Fibroblast of gingiva (primary cell): ENCODE measurements around the gene SMAD6.

ENCODE experiments used
- DNase-seq: peaks from one replicate; pipeline ENCODE4 v3.0.0-alpha.2; 2011; ENCODE audit warnings: low read depth

Gene SMAD6

DNA sequence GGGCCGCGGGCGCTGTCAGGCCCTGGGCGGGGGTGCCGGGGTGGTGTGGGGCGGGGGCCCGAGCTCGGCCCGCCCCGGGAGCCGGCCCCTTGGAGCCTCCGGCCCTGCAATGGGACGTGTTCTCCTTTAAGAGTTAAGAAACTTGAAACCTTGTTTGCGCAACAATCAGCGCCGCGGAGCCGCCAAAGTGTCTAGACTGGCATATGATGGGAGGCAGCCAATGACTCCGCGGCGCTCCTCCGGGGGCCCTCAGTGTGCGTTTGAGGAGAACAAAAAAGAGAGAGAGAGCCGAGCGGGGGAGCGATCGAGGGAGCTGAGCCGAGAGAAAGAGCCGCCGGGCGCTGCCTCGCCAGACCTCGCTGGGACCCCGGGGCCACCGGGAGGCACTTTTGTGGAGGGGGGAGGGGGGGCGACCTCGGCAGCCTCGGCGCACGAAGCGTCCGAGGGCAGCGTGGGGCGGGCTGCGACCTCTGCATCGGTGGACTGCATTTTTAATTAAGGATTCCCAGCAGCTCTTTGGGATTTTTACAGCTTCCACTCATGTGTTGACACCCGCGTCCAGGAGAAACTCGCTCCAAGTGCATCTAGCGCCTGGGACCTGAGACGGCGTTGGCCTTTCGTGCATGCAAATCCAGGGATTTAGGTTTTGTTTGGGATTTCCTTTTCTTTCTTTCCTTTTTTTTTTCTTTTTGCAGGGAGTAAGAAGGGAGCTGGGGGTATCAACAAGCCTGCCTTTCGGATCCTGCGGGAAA, at the start of gene SMAD6:
SMAD6 (plus strand) TSS at position 202 of the 752 bp plus-strand sequence. CDS start 1,023 bp downstream, outside the sequence.
- peak; percentile 99 for DNase-seq

DNA sequence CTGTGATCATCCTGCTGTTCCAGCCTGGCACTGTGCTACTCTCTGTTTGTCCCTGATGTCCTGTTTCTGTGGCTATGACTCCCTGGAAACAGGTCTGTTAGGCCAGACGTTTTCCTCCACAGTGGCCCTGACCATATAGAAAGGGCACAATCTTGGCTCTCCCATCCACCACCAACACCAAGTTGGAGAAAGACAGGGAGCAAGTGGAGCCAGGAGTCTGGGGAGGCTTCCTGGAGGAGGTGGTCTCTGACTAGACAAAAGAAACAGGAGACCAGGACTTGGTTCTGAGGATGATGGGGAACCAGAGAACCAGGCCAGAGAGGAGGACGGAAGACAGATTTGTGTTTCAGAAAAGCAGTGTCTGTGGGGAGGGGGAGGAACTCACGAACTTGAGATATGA, 49.2 kb upstream of the SMAD6 start:
- no peak for DNase-seq

DNA sequence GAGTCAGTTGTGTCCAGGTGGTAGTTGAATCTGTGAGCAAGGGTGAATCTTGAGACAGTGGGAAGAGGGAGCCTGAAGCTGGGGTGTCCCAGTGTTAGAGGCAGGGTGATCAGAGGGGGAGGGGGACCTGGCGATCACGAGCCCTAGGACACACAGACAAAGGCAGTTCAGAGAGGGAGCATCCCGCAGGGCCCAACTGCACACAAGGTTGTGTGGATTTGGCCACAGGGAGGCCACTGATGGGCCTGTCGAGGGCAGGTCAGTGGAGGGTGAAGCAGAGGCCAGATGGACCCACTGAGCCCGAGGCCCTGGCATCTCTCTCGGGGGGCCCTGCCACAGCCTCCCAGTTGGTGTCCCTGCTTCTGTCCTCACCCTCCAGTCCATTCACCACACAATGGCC, 48.6 kb upstream of the SMAD6 start:
- no peak for DNase-seq

DNA sequence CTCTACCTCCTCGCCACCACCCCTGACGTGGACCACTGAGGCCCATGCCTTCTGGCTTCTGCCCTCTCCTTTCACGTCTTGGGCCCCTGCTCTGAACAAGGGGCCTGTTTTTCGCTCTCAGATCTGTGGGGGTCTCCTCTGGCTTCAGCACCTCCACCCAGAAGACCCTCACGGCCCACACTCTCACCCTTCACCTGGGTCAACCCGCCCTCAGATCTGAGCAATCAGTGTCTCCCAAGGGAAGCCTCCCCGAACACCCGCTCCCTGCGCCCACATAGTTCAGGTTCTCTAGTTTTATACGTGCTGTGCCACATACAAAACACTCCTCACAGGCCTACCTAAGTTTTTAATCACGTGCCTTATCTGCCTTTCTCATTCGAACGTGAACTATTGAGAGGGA, 48.2 kb upstream of the SMAD6 start:
- no peak for DNase-seq

DNA sequence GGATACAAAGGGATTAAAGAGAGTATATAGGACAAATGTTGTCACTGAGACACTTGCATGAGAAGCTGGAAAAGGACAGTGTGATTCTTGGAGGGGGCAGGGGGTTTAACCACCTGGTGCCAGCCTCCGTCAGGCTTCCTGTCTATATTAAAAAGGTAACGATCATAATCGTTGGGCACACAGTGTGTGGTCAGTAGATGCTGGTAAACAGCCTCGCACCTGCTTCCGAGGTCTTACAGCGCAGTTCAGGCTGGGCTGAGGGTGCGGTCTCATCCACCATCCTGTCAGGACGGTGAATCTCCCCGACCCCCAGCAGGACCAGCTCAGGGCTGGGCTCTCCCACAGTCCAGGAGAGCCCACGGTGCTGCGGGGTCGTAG, 47.7 kb upstream of the SMAD6 start:
- DNase-seq = no peak

DNA sequence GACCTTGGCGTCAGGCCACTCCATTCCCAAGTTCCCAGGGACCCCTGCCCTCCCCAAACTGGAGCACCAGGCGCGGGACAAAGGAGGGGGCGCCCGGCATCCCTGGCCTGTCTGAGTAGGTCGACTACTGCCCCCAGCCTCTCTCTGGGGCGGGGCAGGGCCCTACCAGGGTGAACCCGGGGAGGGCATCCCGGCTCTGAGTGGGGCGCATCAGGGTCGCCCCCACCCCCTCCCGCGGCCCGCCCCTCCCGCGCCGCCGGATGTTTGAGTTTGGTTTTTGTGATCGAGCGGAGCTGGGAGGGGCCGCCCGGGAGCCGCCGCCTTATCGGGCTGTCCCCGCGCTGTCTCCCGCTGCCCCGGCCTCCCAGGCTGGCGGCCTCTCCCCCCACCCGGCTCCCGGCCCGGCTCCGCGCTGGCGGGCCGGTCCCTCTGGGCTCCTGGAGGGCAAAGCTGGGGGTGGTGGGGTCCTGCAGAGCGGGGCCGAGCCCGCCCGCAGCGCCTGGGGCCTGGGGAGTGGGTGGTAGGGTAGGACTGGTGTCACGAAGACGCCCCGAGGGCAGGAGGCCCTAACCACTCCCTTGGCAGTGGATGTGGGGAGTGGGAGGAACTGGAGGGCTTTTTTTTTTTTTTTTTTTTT, 47.2 kb upstream of the SMAD6 start:
- no peak for DNase-seq

DNA sequence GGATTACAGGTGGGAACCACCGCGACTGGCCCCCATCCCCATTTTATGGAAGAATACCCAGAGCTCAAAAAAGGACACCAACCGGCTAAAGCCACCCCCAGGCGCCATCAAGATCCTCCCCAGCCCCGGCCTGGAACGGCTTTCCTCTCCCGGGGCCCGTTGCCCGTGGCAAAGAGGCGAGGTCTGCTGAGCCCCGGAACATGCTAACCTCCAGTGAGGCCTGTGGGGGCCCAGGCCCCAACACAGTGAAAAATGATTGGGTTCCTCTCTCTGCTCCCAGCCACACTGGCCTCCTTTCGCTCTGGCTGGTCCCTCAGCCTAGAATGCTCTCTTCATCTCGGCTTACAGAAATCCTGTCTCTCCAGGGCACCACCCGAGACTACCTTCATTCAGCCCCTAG, 46.5 kb upstream of the SMAD6 start:
- DNase-seq = no peak

DNA sequence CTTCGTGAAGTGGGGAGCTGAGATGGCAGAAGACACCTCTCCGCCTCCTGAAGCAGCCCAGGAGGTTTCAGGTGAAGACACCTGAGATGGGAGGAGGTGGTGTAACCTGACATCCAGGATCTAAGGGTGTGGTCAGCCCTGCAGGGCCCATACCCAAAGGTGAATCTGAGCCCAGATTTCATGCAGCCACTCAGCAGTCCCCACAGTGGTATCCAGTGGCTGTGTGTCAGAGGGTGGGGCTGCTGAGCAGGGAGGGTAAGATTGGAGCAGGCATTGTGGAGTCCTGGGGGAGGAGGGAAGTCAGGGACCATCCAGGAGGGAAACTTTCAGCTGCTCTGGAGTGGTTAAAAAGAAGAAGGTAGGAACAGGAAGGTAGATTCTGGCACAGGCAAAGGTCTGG, 46.0 kb upstream of the SMAD6 start:
- no peak for DNase-seq

DNA sequence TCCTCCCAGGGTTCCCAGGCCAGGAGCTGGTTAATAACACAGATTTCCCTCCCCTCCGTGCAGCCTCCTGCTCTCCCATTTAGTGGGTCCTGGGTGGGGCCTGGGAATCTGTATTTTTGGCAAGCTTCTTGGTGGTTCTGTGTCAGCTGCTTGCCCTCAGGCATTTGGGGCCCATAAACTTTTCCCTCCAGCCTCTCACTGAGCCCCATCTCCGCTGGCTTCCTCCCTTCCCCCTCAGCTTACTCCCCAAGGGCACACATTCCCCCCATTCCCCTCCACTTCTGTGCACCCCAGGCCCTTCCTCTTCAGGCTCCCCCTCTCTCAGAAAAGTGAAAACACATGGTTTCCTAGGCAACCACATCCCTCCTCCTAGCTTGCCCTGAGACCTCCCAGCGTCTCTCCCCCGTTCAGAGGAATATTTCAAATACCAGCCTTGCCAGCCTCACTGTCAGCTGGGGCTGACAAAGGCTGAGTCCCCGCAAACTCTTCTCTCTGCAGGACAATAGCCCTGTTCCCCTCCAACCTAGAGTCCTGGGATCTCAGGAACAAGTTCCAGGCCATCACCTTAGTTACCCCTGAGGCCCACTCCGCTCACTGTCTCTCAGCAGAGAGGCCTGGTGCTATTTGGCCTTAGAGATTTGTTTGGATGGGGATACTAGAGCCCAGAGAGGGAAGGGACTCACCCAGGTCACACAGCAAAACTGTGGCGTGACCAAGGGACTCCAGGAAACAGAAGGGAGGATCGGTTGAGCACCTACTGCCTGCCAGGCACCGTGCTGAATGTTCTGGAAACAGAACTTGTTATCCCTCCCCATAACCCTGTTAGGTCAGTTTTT, 44.6 kb upstream of the SMAD6 start:
- peak; percentile 11 for DNase-seq

DNA sequence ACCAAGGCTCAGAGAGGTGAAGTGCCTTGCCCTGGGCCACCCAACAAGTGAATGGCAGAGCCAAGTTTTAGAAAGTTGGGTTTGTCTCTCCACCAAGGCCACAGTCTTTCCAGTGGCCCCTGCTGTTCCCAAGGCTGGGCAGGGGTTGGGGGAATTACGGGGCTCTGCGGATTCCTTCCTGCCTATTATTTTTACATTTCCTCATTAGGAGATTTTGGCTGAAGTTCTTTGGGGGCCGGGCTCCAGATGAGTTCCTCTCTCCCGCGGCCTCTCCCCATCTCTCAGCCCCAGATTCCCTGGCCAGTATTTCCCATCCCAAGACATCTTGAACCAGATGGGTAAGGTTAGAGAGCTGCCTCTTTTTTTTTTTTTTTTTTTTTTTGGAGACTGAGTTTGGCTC, 44.0 kb upstream of the SMAD6 start:
- no peak for DNase-seq

DNA sequence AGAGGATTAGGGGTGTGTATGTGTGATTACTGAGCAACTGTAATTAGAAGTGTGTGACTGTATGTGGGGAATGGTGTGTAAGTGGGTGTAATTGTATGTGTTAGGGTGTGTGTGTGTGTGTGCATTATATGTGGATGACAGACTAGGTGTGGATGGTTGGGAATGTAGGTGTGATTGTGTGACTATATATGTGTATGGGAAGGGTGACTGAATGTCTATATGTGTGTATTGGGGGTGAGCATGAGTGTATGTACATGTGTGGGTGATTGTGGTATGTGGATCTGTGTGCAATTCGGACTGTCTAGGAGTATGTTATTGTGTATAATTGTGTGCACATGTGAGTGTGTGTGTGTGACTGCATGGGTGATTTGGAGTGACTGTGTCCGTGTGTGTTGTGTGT, 43.2 kb upstream of the SMAD6 start:
- DNase-seq = no peak

DNA sequence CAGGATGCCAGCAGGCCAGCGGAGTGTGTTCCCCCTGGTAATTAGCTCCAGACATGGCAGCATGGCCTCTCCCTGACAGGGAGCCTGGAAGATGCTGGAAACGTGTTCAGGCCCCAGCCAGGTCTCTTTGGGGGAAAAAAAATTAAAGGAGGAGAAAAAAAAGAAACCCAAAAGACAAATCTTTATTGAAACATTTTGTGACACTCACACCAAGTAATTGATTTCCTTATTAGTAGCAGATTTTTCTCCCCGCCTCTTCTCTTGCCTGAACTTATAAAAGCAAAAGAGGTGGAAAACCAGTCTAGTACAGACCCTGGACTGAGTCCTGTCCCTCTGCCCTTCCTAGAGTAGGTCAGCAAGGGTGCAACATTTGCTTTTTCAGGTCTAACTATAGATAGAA, 42.7 kb upstream of the SMAD6 start:
- DNase-seq = no peak

DNA sequence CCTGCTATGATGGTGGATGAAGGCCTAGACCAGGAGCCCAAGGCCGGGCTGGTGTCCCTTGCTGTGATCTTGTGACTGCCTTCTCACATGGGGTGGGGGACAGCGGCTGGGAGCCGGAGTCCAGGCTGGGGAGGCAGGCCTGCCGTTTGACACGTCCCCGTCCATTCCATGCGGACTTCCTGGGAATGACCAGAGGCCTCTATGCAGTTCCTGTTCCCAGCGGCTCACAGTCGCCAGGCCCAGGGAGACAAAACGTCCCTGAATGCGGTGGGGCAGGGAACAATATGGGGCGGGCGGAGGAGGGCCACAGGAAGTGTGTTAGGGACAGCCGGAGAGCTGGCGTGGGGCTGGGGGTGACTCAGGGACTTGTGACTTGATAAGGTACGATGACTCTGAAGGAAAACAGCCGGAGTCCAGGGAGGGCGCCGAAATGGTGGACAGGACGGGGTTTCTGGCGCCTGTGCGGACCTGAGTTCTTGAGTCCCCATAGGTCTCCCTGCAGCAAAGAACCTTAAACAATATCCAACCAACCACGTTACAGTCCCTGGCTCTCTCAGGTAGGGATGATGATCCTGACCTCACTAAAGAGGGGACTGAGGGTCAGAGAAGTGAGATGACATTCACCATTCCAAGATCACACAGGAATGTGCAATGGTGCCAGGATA, 40.5 kb upstream of the SMAD6 start:
- no peak for DNase-seq

DNA sequence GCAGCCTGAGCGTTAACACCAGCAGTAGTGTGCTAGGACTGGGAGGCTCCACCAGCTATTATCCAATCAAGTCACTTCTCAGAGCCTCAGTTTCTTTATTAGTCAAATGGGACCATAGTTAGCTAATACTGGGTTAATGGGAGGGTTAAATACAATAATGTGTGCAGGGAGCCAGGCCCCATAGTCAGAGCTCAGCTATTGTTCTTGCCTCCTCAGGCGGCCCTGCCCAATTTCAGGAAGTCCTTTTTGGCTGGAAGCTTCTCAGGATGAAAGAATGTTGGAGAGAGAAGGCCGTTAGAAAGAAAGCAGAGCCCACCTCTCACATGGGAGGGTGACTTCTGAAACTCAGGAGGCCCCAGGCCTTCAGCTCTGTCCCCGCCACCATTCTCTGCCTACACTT, 39.5 kb upstream of the SMAD6 start:
- DNase-seq = no peak

DNA sequence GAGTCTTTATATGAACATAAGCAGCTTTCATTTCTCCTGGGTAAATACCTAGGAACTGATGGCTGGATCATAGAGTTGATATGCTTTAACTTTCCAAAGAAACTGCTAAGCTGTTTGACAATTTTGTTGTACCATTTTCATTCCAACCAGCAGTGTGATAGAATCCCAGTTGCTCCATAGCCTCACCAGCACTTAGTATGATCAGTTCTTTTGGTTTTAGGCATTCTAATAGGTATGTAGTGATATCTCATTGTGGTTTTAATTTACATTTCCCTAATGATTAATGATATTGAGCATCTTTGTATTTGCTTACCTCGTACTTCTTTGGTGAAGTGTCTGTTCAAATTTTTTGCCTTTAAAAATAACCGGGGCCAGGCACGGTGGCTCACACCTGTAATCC, 38.4 kb upstream of the SMAD6 start:
- no peak for DNase-seq

DNA sequence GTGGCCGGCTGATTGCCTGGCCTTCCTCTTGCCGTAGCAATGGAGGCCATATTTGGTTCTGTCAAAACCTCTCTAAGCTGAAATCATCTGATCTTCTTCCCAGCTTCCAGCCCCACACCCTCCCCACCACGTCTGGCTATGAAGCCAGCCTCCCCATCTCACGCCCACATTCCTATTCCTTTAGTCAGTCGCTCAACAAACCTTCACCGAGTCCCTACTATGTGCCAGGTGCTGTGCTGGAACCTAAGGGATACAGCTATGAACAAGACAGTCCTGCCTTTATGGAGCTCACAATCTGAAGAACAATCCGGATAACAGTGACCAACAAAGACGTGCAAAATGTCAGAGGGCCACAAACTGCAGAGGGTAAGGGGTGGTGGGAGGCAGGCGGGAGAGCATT, 31.9 kb upstream of the SMAD6 start:
- no peak for DNase-seq

DNA sequence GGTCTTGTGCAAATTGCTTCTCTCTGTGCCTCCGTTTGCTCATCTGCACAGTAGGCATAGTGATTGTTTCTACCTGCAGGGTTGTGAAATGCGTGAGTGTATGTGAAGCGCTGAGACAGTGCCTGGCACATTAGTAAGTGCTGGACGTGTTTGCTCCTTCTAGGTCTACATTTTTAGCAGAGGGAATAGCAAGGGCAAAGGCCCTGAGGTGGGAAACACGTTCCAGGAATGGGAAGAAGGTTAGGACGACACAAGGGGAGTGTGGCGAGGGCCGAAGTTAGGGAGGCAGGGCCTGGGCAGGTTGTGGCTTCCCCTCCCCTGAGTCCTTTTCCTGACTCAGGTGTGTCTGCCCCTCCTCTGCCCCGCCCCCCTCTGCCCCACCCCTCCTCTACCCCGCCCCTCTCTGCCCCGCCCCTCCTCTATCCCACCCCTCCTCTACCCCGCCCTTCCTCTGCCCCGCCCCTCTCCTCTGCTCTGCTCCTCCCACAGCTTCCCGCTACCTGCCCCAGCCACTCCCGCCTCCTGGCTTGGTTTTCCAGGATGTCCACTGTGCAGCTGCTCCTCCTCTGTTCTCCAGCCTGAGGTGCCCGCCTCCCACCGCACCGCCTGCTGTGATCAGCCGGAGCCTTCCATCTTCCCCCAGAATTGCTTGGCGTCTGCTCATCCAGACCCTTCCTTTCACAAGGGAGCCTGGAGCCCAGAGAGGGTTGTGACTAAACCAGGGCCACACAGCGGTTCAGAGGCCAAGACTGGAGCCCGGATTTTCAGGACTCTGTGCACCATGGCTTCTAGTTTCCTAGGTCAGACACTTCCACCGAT, 31.1 kb upstream of the SMAD6 start:
- no peak for DNase-seq

DNA sequence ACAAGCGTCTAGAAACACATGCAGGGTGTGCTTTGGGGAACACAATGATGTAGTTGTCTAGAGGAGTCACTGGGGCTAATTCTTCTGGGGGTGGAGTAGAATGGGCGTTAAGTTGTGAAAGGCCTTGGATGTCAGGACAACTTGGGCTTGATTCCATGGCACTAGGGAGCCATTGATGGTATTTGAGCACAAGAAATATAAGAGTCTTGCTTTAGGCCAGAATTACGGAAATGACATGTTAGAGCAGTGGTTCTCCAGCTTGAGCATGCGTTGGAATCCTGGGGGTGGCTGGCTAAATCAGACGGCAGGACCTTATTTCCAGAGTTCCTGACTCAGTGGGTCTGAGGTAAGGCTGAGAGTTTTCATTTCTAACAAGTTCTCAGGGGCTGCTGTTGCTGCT, 29.2 kb upstream of the SMAD6 start:
- DNase-seq = no peak

DNA sequence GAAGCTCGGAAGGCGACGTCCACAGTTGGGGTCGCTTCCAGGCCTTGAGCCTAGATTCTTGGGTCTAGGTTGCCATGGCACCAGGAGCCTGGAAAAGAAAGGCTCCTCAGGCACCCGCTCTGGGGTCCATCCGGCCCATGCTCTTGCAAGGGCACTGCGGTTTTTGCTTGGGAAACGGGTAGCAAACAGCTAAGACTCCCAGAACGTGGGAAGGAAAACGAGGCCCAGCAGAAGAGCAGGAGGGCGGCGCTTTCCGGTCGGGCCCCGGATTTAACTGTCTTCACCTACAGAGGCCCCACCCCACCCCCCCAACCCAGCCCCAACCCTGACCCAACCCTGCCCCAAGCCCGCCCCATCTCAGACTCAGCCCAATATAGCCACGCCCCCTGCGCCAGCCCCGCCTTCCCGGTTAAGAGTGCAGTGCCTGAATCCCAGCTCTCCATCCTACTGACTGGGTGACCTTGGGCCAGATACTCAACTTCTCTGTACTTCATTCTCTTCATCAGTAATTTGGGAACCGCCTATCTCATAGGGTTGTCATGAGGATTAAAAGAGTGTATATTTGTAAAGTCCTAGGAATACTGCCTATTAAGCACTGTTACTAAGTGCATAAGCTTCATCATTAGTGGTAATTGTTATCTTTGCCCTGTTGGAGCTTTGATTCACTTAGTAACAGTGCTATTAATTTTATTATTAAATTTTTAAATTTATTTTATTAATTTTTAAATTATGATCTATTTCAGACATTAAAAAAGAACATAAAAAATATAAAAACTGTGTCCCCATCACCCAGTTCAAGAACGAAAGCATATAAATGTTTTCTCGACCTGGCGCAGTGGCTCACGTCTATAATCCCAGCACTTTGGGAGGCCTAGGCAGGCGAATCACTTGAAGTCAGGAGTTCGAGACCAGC, 28.4 kb upstream of the SMAD6 start:
- no peak for DNase-seq

DNA sequence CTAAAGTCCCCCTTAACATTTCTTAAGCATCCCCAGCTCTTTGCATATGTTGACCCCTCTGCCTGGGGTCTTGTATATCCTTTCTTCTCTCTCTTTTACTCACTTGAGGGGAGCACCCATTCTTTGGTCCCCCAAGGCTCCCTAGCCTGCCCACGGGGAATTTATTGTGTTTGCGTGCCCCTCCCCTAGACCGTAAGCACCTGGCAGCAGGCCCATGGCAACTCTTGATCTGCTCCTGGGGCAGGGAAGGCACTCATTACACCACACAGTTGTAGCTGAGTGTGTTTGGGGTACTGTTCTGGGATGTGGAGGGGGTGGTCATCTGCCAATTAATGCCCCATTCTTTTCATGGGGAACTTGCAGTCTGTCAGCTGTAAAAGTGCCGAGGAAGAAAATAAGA, 27.3 kb upstream of the SMAD6 start:
- DNase-seq = no peak

DNA sequence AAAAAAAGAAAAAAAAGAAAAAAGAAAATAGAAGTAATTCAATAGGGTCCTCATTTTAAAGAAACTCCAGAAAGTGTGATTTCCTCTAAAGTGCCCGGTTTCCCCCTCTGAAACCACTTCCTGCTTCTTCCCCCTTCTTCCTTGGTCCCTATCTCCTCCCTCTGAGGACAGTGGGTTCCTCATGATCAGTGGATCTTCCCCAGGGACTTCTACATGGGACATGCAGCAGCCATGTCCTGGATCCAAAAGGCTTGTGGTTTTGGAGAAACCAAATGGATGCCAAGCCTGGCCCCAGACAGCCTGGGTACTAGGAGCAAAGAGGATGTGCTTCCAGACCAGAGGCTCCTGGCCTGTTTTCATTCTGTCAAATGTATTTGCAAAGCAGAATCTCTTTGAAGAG, 26.6 kb upstream of the SMAD6 start:
- DNase-seq = peak; percentile 33
